HG03196 (cell line): ENCODE data around the gene DCP2.

Experiments
- ATAC-seq: cut with Tn5 transposase; IDR thresholded peaks from one replicate; pipeline ENCODE4 v1.9.1; 2021; ENCODE audit not compliant: unreplicated experiment

Gene DCP2

GRCh38 chr5:113017881-113018635, 41.5 kb downstream of the DCP2 start:
- no peak for ATAC-seq

GRCh38 chr5:113020461-113021273, 44.1 kb downstream of the DCP2 start:
- ATAC-seq, result no peak

- peak; percentile 77 for ATAC-seq
These were observed 46.1 kb downstream of the DCP2 start for GRCh38 chr5:113022661-113023060.

DNA sequence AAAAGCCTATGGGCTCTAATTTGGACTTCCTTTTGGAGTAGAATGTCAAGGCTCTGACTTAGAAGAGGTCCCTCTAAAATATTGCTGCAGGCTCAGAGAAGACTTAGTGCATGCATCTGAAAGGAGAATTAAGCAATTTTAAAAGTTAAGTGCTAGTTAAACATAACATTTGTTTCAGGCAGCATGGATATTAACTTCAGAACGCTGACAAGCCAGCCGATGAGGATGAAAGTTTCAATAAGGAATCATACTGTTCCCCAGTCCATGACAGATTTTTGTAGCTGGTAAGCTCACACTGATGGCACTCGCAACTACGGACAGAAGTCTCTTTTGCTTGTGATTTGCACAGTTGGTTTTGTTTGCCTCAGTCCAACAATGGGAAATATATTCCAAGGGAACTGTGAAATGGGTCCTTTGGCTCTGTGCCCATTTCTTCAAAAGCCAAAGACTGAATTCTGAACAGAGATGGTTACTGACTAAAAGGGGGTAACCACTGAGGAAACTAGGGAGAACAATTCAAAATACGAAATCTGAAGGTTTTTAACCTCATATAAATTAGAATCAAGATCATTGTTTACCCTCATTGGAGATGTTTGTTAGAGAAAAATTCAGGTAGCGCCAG, 47.6 kb downstream of the DCP2 start:
- ATAC-seq, result no peak

GRCh38 chr5:113025596-113025995, 49.0 kb downstream of the DCP2 start:
- no peak for ATAC-seq

GRCh38 chr5:113026211-113026610, 49.6 kb downstream of the DCP2 start:
- ATAC-seq, result no peak

GRCh38 chr5:113027015-113027414, 50.4 kb downstream of the DCP2 start:
- no peak for ATAC-seq

DNA sequence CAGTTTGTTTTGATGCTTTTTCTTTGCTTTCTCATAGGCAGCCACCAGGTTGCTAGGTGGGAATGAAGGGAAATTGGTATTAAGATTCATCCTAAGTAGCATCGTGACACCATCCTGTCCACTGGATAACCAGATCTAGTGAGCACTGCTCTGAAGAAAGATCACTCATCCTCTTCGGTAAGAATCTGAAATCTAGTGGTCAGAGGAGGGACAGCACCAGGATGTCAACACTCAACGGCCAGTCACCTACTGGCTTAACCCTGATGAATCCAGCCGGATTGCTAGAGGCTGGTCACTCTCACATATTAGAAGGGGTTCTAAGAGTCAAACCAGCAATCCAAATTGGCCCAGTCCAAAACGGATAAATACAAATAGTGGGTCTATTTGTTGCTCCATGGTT, 50.8 kb downstream of the DCP2 start:
- no peak for ATAC-seq

GRCh38 chr5:113029614-113030013, 53.0 kb downstream of the DCP2 start:
- ATAC-seq, result no peak

DNA sequence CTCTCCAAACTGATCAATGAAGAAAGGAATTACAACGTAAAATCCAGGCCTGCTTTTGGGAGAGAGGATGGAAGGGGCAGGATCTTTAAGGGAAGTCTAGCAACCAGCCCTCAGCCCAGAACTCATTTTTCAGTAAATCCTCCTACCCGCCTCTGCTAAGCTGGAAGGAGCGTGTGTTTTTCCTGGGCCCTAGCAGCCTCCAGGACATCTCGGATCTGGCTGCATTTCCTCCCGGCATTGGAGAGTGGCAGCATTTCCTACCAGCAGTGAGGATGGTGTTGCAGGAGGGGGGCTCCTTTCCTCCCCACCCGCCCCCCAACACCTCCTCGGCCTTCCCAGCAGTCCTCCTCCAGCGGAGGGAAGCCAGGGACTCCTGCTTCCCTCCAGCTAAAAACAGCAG, 54.5 kb downstream of the DCP2 start:
- no peak for ATAC-seq

- no peak for ATAC-seq
These were observed 55.0 kb downstream of the DCP2 start for GRCh38 chr5:113031557-113031956.

- no peak for ATAC-seq
These were observed 57.7 kb downstream of the DCP2 start for GRCh38 chr5:113034182-113034773.

DNA sequence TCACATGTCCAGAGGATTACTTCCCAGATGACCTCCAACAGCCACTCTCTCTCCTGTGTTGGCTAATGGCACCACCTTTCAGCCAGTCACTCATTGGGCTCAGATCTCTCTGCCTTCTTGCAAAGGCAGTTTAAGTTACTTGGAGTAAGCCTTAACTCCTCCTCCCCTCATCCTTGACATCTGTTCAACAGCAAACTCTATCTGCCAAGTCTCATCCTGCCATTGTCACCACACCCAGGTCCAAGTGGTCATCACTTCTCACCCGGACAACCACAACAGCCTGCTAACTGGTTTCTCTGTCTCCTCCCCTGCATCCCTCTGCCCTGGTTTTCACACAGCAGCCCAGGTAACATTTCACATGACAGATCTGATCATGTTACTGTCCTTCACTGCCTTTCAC, 58.5 kb downstream of the DCP2 start:
- ATAC-seq, result no peak

DNA sequence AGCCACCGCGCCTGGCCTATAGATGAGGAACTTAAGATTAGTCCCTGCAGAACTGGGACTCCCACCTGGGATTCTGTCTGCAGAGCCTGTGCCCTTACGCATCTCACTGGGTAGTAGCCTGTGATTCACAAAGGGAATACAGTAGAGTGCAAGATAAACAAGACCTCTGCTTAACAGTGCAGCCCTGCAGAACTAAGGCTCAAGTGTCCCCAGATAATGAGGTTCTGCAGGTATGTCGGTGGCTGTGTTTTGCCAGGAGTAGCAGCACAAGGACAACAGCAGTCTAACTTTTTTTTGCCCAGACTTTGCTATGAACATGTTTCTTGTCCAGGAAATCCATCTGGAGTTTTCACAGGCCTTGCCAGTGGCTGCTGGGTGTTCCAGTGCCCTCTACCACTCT, 59.7 kb downstream of the DCP2 start:
- no peak for ATAC-seq

DNA sequence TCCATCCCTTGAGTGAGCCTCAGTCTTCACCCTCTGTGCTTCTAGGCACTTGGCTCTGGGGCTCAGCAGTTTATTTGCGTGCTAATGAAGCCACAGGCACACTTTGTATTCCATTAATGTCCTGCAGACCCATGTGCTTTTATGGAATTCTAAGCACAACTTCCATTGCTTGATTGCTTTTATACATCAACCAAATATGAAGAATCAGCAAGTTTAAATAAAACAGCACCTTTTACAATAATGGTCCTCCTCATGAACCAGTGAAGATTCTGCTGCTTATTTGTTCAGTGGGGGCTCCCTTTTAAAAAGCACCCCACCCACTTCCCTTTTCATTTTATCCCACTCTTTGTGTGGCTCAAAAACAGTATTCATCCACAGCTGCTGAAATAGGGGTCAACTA, 60.2 kb downstream of the DCP2 start:
- no peak for ATAC-seq

GRCh38 chr5:113038136-113038535, 61.5 kb downstream of the DCP2 start:
- ATAC-seq, result no peak

- ATAC-seq, result no peak
These were observed 62.1 kb downstream of the DCP2 start for GRCh38 chr5:113038714-113039113.

DNA sequence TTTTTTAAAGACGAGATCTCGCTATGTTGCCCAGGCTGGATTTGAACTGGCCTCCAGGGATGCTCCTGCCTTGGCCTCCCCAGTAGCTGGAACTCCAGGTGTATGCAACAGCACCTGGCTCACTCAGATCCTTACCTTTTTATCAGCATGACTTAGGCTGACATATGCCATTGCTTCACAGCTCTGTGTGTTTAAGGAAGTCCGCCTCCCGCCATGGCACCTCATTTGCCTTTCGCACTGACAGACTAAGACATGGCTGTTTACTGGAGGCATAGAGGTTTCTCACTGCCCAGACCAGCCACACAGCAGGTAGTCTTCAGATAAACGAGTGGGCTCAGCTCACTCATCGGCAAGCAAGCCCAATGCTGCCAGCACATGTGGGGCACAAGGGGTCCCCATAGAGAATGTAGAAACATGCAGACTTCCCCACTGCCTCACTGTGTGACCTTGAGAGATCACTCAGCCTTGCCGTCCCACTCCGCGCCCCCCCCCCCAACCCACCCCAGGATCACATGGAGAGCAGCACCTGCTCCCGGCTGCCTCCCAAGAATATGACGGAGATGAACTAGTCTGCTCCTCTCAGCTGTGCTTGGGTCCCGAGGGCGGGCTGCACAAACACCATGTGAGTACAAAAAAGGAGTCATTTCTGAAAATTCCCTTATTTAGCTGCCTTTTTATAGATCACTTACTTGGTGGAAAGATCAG, 62.8 kb downstream of the DCP2 start:
- ATAC-seq, result no peak

DNA sequence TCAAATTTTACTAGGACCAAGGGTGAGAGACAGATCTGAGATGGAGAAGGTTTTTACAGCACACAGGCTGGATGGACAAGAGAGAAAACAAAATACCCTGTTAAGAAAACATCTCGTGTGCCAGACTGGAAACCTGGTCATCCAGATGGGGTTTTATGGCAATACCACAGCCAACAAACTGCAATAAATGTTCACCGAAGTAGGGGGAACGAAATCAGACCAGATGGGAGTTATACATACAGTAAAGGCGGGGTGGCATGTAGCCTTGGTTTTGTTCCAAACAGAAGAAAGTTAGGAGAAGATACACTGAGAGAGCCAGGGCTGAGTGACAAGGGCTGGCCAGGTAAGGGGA, 63.3 kb downstream of the DCP2 start:
- no peak for ATAC-seq

GRCh38 chr5:113040672-113041260, 64.2 kb downstream of the DCP2 start:
- no peak for ATAC-seq
